Thyroid gland (tissue), 4 donors: Measurements from ENCODE around the gene USP32. TPM values are rescaled to one million over a fixed set of nuclear protein-coding genes. Genes with fewer than 3 reads are reported as not detected.
"Not testable (repeated sequence)": the region's sequence is repeated elsewhere in the genome, so short reads cannot be mapped to it uniquely, and the experiment has no call there.

Experiments
- DNase-seq, 2 donors: peaks; one replicate each; pipeline ENCODE4 v3.0.0-alpha.2; 2019
- H3K27ac ChIP-seq, 3 donors: fragments of 200-600 bp; sonication (generic); 1 replicate in 2 of 3; 2 replicates in 1 of 3; pipeline ENCODE4 v1.5.1; 2016 to 2019; ENCODE audit warnings: mild to moderate bottlenecking in 1 of 3, moderate library complexity in 1 of 3
- H3K27me3 ChIP-seq: fragments of 200-600 bp; sonication (generic); one replicate; pipeline ENCODE4 v1.5.1; 2019
- H3K36me3 ChIP-seq, 2 donors: fragments of 200-600 bp; sonication (generic); one replicate each; pipeline ENCODE4 v1.5.1; 2016 to 2019
- H3K4me1 ChIP-seq, 2 donors: fragments of 200-600 bp; sonication (generic); one replicate each; pipeline ENCODE4 v1.5.1; 2017 to 2019
- H3K4me3 ChIP-seq, 3 donors: fragments of 200-600 bp; sonication (generic); replicated peaks in 1 of 3; 1 replicate in 2 of 3; 2 replicates in 1 of 3; pipeline ENCODE4 v1.5.1; 2016; ENCODE audit warnings: mild to moderate bottlenecking in 1 of 3
- H3K9me3 ChIP-seq: fragments of 200-600 bp; sonication (generic); one replicate; pipeline ENCODE4 v1.5.1; 2017
- CTCF ChIP-seq, 6 experiments: fragments of 200-600 bp in 3 of 6; fragments of 450-650 bp in 3 of 6; sonication (generic) in 3 of 6; IDR thresholded peaks; one replicate each; pipeline ENCODE4 v1.5.1; 2016 to 2019; ENCODE audit warnings: antibody characterized with exemption in 6 of 6, mild to moderate bottlenecking in 2 of 6, inconsistent platforms in 1 of 6, moderate library complexity in 1 of 6
- POLR2A ChIP-seq, 2 donors: fragments of 450-650 bp; IDR thresholded peaks; one replicate each; pipeline ENCODE4 v1.6.1; 2017; ENCODE audit warnings: antibody characterized with exemption in 2 of 2, mild to moderate bottlenecking in 2 of 2, moderate library complexity in 1 of 2
- WGBS, 2 donors: methylation state at CpG; one replicate each; pipeline ENCODE4 v1.1.5; 2017; 5-methylcytosine and 5-hydroxymethylcytosine counted together
- intact Hi-C: fragments of 100-400 bp; cut with DNase I; formaldehyde crosslinking; loops from one replicate; pipeline ENCODE4 v1.15.1; 2023
- total RNA-seq, 4 donors: library from RNA; depleted of rRNA; stranded (reverse); fragments of >200 nt; gene quantifications; one replicate each; pipeline ENCODE4 v1.2.3, GENCODE V29; 2016

The USP32 gene
- total RNA-seq, 4 donors from 2014 or later, result 49.9 to 76.5 (median 65.0) TPM

- intact Hi-C loops, result no loop called here
- H3K27ac ChIP-seq, result no peak overlapping the region
- peaks cover 2 to 6% of the 10 kb centered on the region in 2 donors for H3K36me3 ChIP-seq
- no peak overlapping the region for H3K4me3 ChIP-seq
- TF ChIP-seq POLR2A (IDR thresholded peaks at IDR 0.05), result no peak
- no peak for TF ChIP-seq CTCF (IDR thresholded peaks at IDR 0.05)
- DNase-seq, result no peak
- WGBS, 2 donors, result 92 to 94% methylated on average over 3 of the region's 3 CpGs
- no peaks in the 10 kb centered on the region for H3K9me3 ChIP-seq
- no peaks in the 10 kb centered on the region for H3K27me3 ChIP-seq
- H3K4me1 ChIP-seq, result no peaks in the 10 kb centered on the region
Observed at GRCh38 chr17:60230358-60230757, 161.6 kb downstream of the USP32 start.

DNA sequence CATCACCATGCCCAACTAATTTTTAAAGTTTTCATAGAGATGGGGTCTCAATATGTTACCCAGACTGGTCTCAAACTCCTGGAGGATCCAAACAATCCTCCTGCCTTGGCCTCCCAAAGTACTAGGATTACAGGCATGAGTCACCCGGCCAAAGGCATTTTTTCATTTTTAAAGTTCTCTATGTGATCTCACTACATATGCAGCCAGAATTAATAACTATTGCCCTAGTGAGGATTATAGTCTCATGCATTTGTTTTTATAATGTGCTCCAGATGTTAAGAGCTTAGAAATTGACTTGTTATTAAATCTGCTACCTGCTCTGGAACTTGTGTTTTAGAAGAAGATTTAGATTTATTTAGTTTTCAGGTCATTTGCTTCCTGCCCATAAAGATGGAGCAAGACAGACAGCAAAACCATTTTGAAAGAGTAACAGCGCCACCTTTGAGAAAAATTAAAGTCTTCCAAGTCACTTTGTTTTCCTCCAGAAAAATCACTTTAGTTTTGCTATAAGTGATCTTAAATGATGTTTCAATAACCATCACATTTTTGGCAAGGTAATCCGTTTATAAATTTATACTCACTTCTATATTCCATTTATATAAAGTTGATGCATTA is 162.6 kb downstream of the USP32 start:
- DNase-seq, result no peak
- no peak overlapping the region for H3K4me3 ChIP-seq
- H3K27me3 ChIP-seq, result no peaks in the 10 kb centered on the region
- peaks cover 5 to 13% of the 10 kb centered on the region in 2 donors for H3K36me3 ChIP-seq
- H3K27ac ChIP-seq, result no peak overlapping the region
- intact Hi-C loops, result no loop called here
- no peaks in the 10 kb centered on the region for H3K4me1 ChIP-seq
- TF ChIP-seq POLR2A (IDR thresholded peaks at IDR 0.05) (no peak), CTCF (IDR thresholded peaks at IDR 0.05) (no peak)
- no peaks in the 10 kb centered on the region for H3K9me3 ChIP-seq
- WGBS, 2 donors, result 96% methylated on average over 3 of the region's 3 CpGs

DNA sequence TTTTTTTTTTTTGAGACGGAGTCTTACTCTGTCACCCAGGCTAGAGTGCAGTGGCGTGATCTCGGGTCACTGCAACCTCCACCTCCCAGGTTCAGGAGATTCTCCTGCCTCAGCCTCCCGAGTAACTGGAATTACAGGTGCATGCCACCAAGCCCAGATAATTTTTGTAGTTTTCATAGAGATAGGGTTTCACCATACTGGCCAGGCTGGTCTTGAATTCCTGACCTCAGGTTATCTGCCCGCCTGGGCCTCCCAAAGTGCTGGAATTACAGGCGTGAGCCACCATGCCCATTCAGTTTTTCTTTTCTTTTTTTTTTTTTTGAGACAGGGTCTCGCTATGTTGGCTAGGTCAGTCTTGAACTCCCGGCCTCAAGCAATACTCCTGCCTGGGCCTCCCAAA is 164.7 kb downstream of the USP32 start:
- 96 to 98% methylated on average over 8 of the region's 8 CpGs for WGBS, 2 donors
- H3K4me1 ChIP-seq, H3K27me3 ChIP-seq, H3K27ac ChIP-seq, intact Hi-C loops, H3K4me3 ChIP-seq, DNase-seq, H3K9me3 ChIP-seq: not testable (repeated sequence)
- H3K36me3 ChIP-seq, result peaks cover 10 to 13% of the 10 kb centered on the region in 2 donors

DNA sequence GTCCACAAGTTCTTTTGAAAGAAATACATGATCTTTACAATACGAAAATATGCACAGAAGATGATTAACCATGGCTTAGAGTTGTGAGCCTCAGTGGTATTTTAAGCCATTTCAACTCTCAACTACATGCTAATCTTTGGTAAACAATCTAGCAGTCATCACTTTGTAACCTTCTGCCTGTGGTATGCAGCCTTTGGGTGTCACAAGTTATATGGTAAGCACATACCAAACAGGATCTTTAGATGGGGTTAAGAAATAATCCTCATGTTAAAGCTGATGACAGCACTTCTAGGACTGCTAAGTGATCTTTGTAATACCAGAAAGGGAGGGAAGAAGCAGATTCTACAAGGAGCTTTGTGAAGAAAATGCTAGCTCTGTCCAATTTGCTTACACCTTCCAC is 167.9 kb downstream of the USP32 start:
- no peaks in the 10 kb centered on the region for H3K27me3 ChIP-seq
- H3K4me3 ChIP-seq, result no peak overlapping the region
- TF ChIP-seq CTCF (IDR thresholded peaks at IDR 0.05) (no peak), POLR2A (IDR thresholded peaks at IDR 0.05) (no peak)
- H3K4me1 ChIP-seq, result no peaks in the 10 kb centered on the region
- intact Hi-C loops, result no loop called here
- no peaks in the 10 kb centered on the region for H3K9me3 ChIP-seq
- DNase-seq, result no peak
- WGBS, 2 donors, result 94 to 100% methylated on average over 1 of the region's 1 CpG
- peaks cover 17 to 25% of the 10 kb centered on the region in 2 donors for H3K36me3 ChIP-seq
- H3K27ac ChIP-seq, result no peak overlapping the region

DNA sequence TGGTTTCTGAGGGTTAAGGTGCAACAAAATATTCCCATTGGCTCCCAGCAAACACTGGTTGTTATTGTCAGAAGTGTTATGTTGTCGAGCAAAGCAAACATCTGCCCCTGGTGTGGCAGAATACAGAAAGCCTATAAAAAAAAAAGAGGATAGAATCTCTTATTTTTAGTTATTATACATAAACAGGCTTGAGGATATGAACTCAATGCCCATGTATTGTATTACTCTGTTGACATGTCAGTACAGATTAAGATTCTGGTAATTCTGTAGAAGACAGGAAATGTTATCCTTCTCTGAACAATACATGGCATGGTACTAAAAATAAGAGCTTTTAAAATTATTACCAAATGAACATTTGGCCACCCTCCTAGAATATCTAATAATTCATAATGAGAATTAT is 168.5 kb downstream of the USP32 start:
- H3K36me3 ChIP-seq, result peaks cover 21 to 25% of the 10 kb centered on the region in 2 donors
- TF ChIP-seq POLR2A (IDR thresholded peaks at IDR 0.05) (no peak), CTCF (IDR thresholded peaks at IDR 0.05) (no peak)

GRCh38 chr17:60218774-60219173 is 173.2 kb downstream of the USP32 start:
- peaks cover 12 to 21% of the 10 kb centered on the region in 2 donors for H3K36me3 ChIP-seq
- H3K27ac ChIP-seq, intact Hi-C loops, H3K4me1 ChIP-seq, H3K27me3 ChIP-seq, H3K4me3 ChIP-seq, DNase-seq, H3K9me3 ChIP-seq: not testable (repeated sequence)
- WGBS, 2 donors, result 92 to 94% methylated on average over 2 of the region's 2 CpGs

More for the DNA sequence above, 168.5 kb downstream of the USP32 start:
- intact Hi-C loops, result no loop called here
- Histone ChIP-seq H3K4me3 (no peak overlapping the region), H3K27me3 (no peaks in the 10 kb centered on the region), H3K4me1 (no peaks in the 10 kb centered on the region), H3K9me3 (no peaks in the 10 kb centered on the region), H3K27ac (no peak overlapping the region)
- WGBS, 2 donors, result 69 to 88% methylated on average over 1 of the region's 1 CpG
- no peak for DNase-seq

- peaks cover 0 to 11% of the 10 kb centered on the region in 2 donors for H3K36me3 ChIP-seq
- H3K27me3 ChIP-seq, H3K4me3 ChIP-seq, H3K9me3 ChIP-seq, intact Hi-C loops, DNase-seq, H3K4me1 ChIP-seq, H3K27ac ChIP-seq: not testable (repeated sequence)
- no CpG with 5 or more reads among the region's 2 CpGs for WGBS, 2 donors
Observed at GRCh38 chr17:60215895-60216294, 176.0 kb downstream of the USP32 start.

GRCh38 chr17:60211282-60211681 is 180.7 kb downstream of the USP32 start:
- H3K27ac ChIP-seq, H3K9me3 ChIP-seq, DNase-seq: not testable (repeated sequence)

DNA sequence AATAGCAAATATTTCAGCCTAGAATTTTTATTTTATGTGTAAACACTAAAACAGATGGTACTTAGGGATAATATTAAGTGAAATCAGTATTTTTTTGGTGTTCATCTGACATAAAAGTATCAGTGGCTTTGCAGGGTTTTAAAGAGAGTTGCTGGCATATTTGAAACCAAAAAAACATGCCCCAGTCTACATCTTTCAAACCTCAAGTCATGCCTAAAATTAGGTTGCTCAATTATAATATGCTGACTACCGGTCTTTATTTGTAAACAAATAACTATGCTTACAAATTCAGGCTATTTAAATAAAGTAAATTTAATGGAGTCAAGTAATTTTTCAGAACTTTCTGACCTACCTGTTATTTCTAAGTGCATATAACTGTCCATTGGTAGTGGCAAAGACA is 183.6 kb downstream of the USP32 start:
- intact Hi-C loops, DNase-seq, H3K27me3 ChIP-seq, H3K9me3 ChIP-seq, H3K4me1 ChIP-seq, H3K36me3 ChIP-seq, H3K4me3 ChIP-seq, H3K27ac ChIP-seq: not testable (repeated sequence)
- WGBS, 2 donors, result 94 to 96% methylated on average over 1 of the region's 1 CpG

More at GRCh38 chr17:60211282-60211681, 180.7 kb downstream of the USP32 start:
- H3K27me3 ChIP-seq, H3K4me1 ChIP-seq, intact Hi-C loops, H3K36me3 ChIP-seq, H3K4me3 ChIP-seq: not testable (repeated sequence)
